Measurements from ENCODE around the gene TPM1. TPM values are rescaled to one million over a fixed set of nuclear protein-coding genes. Genes with fewer than 3 reads are reported as not detected.

TPM1 gene
- total RNA-seq, 4 donors from 2014 or later = 656 to 1,383 (median 909) TPM

DNA sequence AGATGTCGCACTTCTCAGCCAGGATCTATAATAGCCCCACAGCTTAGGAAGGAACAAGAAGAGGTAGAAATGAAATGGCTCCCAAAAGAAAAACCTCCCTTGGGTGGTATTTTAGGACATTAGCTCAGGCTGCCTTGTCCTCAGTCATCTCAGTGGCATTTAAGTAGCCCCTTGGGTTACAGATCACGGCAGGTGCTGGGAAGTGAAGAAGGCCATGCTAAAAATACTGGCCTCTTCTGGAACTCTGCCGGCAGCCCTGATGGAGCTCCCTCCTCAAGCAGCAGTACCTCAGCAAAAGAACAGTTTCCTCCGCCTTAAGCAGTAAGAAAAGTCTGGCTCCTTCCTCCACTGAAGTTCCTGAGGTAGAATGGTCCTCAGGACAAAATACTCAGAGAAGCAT, 7.3 kb upstream of the TPM1 start:
- Histone ChIP-seq H3K36me3 (no peaks in the 10 kb centered on the region), H3K4me3 (no peak overlapping the region), H3K27me3 (no peaks in the 10 kb centered on the region), H3K9me3 (no peaks in the 10 kb centered on the region), H3K27ac (peak overlapping the region; percentile 70 to 94 (median 77)), H3K4me1 (peaks cover 16 to 25% of the 10 kb centered on the region in 2 donors)
- ATAC-seq (peak; percentile 91 to 96), DNase-seq (peak; percentile 56 to 89)
- TF ChIP-seq, protein P1, sequence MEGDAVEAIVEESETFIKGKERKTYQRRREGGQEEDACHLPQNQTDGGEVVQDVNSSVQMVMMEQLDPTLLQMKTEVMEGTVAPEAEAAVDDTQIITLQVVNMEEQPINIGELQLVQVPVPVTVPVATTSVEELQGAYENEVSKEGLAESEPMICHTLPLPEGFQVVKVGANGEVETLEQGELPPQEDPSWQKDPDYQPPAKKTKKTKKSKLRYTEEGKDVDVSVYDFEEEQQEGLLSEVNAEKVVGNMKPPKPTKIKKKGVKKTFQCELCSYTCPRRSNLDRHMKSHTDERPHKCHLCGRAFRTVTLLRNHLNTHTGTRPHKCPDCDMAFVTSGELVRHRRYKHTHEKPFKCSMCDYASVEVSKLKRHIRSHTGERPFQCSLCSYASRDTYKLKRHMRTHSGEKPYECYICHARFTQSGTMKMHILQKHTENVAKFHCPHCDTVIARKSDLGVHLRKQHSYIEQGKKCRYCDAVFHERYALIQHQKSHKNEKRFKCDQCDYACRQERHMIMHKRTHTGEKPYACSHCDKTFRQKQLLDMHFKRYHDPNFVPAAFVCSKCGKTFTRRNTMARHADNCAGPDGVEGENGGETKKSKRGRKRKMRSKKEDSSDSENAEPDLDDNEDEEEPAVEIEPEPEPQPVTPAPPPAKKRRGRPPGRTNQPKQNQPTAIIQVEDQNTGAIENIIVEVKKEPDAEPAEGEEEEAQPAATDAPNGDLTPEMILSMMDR (IDR thresholded peaks at IDR 0.05 in 4 of 5, conservative IDR thresholded peaks at IDR 0.05 in 1 of 5) = no peak
- TF ChIP-seq POLR2A (IDR thresholded peaks at IDR 0.05) = no peak
- in situ Hi-C loops (cut with MboI; ENCODE audit: low sequenced_read_pairs in 4 of 4) = no loop called here
- intact Hi-C loops (cut with DNase I; ENCODE audit: low total_unique reads) = loop anchor here (1.0 kb wide), 1 partner anchor 14 kb away; no protein-coding TSS in a partner anchor

GRCh38 chr15:63035977-63036376, 6.6 kb upstream of the TPM1 start:
- ATAC-seq (peak in 1 of 2 donors; percentile 75), DNase-seq (no peak)
- Histone ChIP-seq H3K9me3 (no peaks in the 10 kb centered on the region), H3K4me1 (peaks cover 16 to 25% of the 10 kb centered on the region in 2 donors), H3K4me3 (no peak overlapping the region), H3K27ac (peak overlapping the region; percentile 70 to 94 (median 77)), H3K27me3 (no peaks in the 10 kb centered on the region), H3K36me3 (no peaks in the 10 kb centered on the region)
- intact Hi-C loops (cut with DNase I; ENCODE audit: low total_unique reads) (loop anchor here (1.0 kb wide), 1 partner anchor 15 kb away; no protein-coding TSS in a partner anchor), in situ Hi-C loops (cut with MboI; ENCODE audit: low sequenced_read_pairs in 4 of 4) (no loop called here)
- TF ChIP-seq, protein P1 (IDR thresholded peaks at IDR 0.05 in 4 of 5, conservative IDR thresholded peaks at IDR 0.05 in 1 of 5) = no peak
- TF ChIP-seq POLR2A (IDR thresholded peaks at IDR 0.05) = no peak

- intact Hi-C loops (cut with DNase I; ENCODE audit: low total_unique reads) = no loop called here
- H3K9me3 ChIP-seq = no peaks in the 10 kb centered on the region
- peaks cover 16 to 29% of the 10 kb centered on the region in 2 donors for H3K4me1 ChIP-seq
- H3K36me3 ChIP-seq = no peaks in the 10 kb centered on the region
- ATAC-seq (no peak), DNase-seq (no peak)
- no peak for TF ChIP-seq POLR2A (IDR thresholded peaks at IDR 0.05)
- TF ChIP-seq, protein P1 (IDR thresholded peaks at IDR 0.05 in 4 of 5, conservative IDR thresholded peaks at IDR 0.05 in 1 of 5) = no peak
- H3K27me3 ChIP-seq = peaks cover 0 to 8% (median 5%) of the 10 kb centered on the region in 3 donors
- peak overlapping the region in 1 of 4 donors; percentile 94 for H3K27ac ChIP-seq
- in situ Hi-C loops (cut with MboI; ENCODE audit: low sequenced_read_pairs in 4 of 4) = no loop called here
- H3K4me3 ChIP-seq = no peak overlapping the region
Observed at GRCh38 chr15:63037976-63038720, 4.4 kb upstream of the TPM1 start.

DNA sequence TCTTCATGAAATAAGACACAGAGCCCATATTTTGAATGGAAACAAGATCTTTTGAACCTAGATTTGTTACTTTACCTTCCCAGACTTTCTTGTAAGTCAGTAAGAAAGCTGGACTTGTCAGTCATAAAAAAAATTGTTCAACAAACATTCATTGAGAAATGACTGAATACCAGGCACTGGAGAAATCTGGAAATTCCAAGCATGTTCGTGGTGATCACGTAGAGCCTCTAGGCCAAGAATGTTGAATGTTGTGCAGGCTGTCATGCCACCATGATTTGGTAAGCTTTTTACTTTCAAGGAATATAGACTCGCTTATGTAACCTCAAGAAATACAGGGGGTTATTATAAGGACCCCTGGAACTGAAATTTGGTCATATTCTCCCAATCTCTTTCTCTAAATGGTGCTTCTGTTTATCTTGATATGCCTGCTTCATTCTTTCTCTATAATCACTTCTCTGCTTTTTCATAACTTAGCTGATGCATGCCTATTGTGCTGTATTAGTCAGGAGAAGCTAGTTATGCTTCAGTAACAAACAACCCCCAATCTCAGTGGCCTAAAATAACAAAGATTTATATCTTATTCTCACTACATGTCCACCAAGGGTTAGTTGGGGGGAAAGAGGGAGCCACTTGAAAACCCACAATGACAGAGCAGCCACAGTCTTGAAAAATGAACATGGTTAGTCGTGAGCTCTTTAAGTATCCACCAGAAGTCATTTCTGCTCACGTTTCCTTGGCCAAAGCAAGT, 3.4 kb upstream of the TPM1 start:
- no peaks in the 10 kb centered on the region for H3K36me3 ChIP-seq
- no peaks in the 10 kb centered on the region for H3K9me3 ChIP-seq
- TF ChIP-seq, protein P1 (IDR thresholded peaks at IDR 0.05 in 4 of 5, conservative IDR thresholded peaks at IDR 0.05 in 1 of 5) = no peak
- no peak for TF ChIP-seq POLR2A (IDR thresholded peaks at IDR 0.05)
- H3K27me3 ChIP-seq = peaks cover 0 to 16% (median 6%) of the 10 kb centered on the region in 3 donors
- in situ Hi-C loops (cut with MboI; ENCODE audit: low sequenced_read_pairs in 4 of 4) = no loop called here
- H3K4me1 ChIP-seq = peaks cover 20 to 37% of the 10 kb centered on the region in 2 donors
- intact Hi-C loops (cut with DNase I; ENCODE audit: low total_unique reads) = no loop called here
- DNase-seq (no peak), ATAC-seq (no peak)
- no peak overlapping the region for H3K4me3 ChIP-seq
- peak overlapping the region in 2 of 4 donors; percentile 94 to 96 for H3K27ac ChIP-seq

Data from gastrocnemius medialis (tissue), 4 donors.